OCI-LY3 (cell line): ENCODE measurements around the gene PRTFDC1.

Source experiments
- EZH2phosphoT487 ChIP-seq: fragments of 200-600 bp; shearing (Covaris generic); IDR thresholded peaks from 2 replicates; pipeline ENCODE4 v1.6.1; 2018; ENCODE audit warnings: antibody characterized with exemption, mixed run types, low read depth
- TF ChIP-seq, protein P1 (sequence below): fragments of 200-600, 300-600 bp; sonication (generic); IDR thresholded peaks from 2 replicates; pipeline ENCODE4 v1.5.1; 2014; ENCODE audit warnings: antibody characterized with exemption, low read length, low read depth

GRCh38 chr10:24865783-24866182 is 86.6 kb downstream of the PRTFDC1 start:
- TF ChIP-seq, protein P1, sequence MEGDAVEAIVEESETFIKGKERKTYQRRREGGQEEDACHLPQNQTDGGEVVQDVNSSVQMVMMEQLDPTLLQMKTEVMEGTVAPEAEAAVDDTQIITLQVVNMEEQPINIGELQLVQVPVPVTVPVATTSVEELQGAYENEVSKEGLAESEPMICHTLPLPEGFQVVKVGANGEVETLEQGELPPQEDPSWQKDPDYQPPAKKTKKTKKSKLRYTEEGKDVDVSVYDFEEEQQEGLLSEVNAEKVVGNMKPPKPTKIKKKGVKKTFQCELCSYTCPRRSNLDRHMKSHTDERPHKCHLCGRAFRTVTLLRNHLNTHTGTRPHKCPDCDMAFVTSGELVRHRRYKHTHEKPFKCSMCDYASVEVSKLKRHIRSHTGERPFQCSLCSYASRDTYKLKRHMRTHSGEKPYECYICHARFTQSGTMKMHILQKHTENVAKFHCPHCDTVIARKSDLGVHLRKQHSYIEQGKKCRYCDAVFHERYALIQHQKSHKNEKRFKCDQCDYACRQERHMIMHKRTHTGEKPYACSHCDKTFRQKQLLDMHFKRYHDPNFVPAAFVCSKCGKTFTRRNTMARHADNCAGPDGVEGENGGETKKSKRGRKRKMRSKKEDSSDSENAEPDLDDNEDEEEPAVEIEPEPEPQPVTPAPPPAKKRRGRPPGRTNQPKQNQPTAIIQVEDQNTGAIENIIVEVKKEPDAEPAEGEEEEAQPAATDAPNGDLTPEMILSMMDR = no peak
- TF ChIP-seq EZH2phosphoT487 = no peak
